Upper lobe of left lung (tissue), 4 donors: ENCODE results near the gene CDK11B.

Experiments
- CTCF ChIP-seq, 6 experiments: fragments of 450-650 bp in 4 of 6; fragments of 200-600 bp in 2 of 6; sonication (generic) in 2 of 6; IDR thresholded peaks; one replicate each; pipeline ENCODE4 v1.5.1; 2016 to 2019; ENCODE audit warnings: antibody characterized with exemption in 6 of 6
- POLR2A ChIP-seq, 4 donors: fragments of 450-650 bp; IDR thresholded peaks; one replicate each; pipeline ENCODE4 v1.5.1; 2016 to 2017; ENCODE audit warnings: antibody characterized with exemption in 4 of 4, mild to moderate bottlenecking in 2 of 4

- TF ChIP-seq CTCF (IDR thresholded peaks at IDR 0.05) (no peak), POLR2A (IDR thresholded peaks at IDR 0.05) (no peak)
Measured at GRCh38 chr1:1593834-1594601, 64.8 kb downstream of the CDK11B start.
